Vagina (tissue), 2 donors: ENCODE measurements around the gene TTC17. TPM values are rescaled to one million over a fixed set of nuclear protein-coding genes. Genes with fewer than 3 reads are reported as not detected.
"Not testable (repeated sequence)": the region's sequence is repeated elsewhere in the genome, so short reads cannot be mapped to it uniquely, and the experiment has no call there.

Source experiments
- DNase-seq, 2 donors: peaks; one replicate each; pipeline ENCODE4 v3.0.0-alpha.2; 2017; ENCODE audit errors: extremely low spot score in 2 of 2
- H3K27ac ChIP-seq: fragments of 200-600 bp; sonication (generic); one replicate; pipeline ENCODE4 v1.5.1; 2019
- H3K27me3 ChIP-seq: fragments of 200-600 bp; sonication (generic); one replicate; pipeline ENCODE4 v1.5.1; 2019
- H3K36me3 ChIP-seq, 2 donors: fragments of 200-600 bp; sonication (generic); one replicate each; pipeline ENCODE4 v1.5.1; 2017 to 2019
- H3K4me1 ChIP-seq: fragments of 200-600 bp; sonication (generic); one replicate; pipeline ENCODE4 v1.5.1; 2019
- H3K4me3 ChIP-seq, 2 donors: fragments of 200-600 bp; sonication (generic); 1 replicate in 1 of 2; 2 replicates in 1 of 2; pipeline ENCODE4 v1.5.1; 2016 to 2019
- H3K9me3 ChIP-seq: fragments of 200-600 bp; sonication (generic); one replicate; pipeline ENCODE4 v1.5.1; 2019
- CTCF ChIP-seq, 3 experiments: fragments of 450-650 bp in 2 of 3; fragments of 200-600 bp in 1 of 3; sonication (generic) in 1 of 3; IDR thresholded peaks; one replicate each; pipeline ENCODE4 v1.5.1; 2017 to 2019; ENCODE audit warnings: antibody characterized with exemption in 3 of 3, mild to moderate bottlenecking in 2 of 3, moderate library complexity in 2 of 3
- POLR2A ChIP-seq, 2 donors: fragments of 450-650 bp; IDR thresholded peaks; one replicate each; pipeline ENCODE4 v1.6.1; 2017; ENCODE audit warnings: antibody characterized with exemption in 2 of 2, mild to moderate bottlenecking in 2 of 2, moderate library complexity in 2 of 2
- POLR2AphosphoS5 ChIP-seq, 2 donors: sonication (generic); formaldehyde crosslinking; IDR thresholded peaks; one replicate each; pipeline ENCODE4 v1.9.0; 2017; ENCODE audit warnings: antibody characterized with exemption in 2 of 2, mild to moderate bottlenecking in 2 of 2, low read depth in 1 of 2; ENCODE audit not compliant: insufficient read depth in 1 of 2
- intact Hi-C: fragments of 100-400 bp; cut with DNase I; formaldehyde crosslinking; loops from one replicate; pipeline ENCODE4 v1.15.1; 2023
- total RNA-seq: library from RNA; depleted of rRNA; stranded (reverse); fragments of >200 nt; gene quantifications from one replicate; pipeline ENCODE4 v1.2.3, GENCODE V29; 2016

Gene TTC17
- total RNA-seq, 1 donor from 2014 or later, result 89.9 TPM

GRCh38 chr11:43396617-43397016 lies 37.9 kb downstream of the TTC17 start:
- Histone ChIP-seq H3K36me3 (peaks cover 0 to 64% of the 10 kb centered on the region in 2 donors), H3K9me3 (no peaks in the 10 kb centered on the region), H3K4me1 (no peaks in the 10 kb centered on the region), H3K4me3 (no peak overlapping the region), H3K27me3 (no peaks in the 10 kb centered on the region), H3K27ac (no peak overlapping the region)
- DNase-seq, result no peak
- intact Hi-C loops, result no loop called here
- TF ChIP-seq POLR2AphosphoS5 (IDR thresholded peaks at IDR 0.05; ENCODE audit: insufficient read depth in 1 of 2, low read depth in 1 of 2), result no peak
- TF ChIP-seq POLR2A (IDR thresholded peaks at IDR 0.05), result no peak

- intact Hi-C loops, result no loop called here
- Histone ChIP-seq H3K36me3 (peaks cover 0 to 64% of the 10 kb centered on the region in 2 donors), H3K4me3 (no peak overlapping the region), H3K4me1 (no peaks in the 10 kb centered on the region), H3K9me3 (no peaks in the 10 kb centered on the region), H3K27me3 (no peaks in the 10 kb centered on the region), H3K27ac (no peak overlapping the region)
- TF ChIP-seq POLR2AphosphoS5 (IDR thresholded peaks at IDR 0.05; ENCODE audit: insufficient read depth in 1 of 2, low read depth in 1 of 2) (no peak), CTCF (IDR thresholded peaks at IDR 0.05) (no peak), POLR2A (IDR thresholded peaks at IDR 0.05) (no peak)
- no peak for DNase-seq
Measured at GRCh38 chr11:43397251-43397650, 38.5 kb downstream of the TTC17 start.

- no peak for DNase-seq
- no peak overlapping the region for H3K4me3 ChIP-seq
- TF ChIP-seq CTCF (IDR thresholded peaks at IDR 0.05) (no peak), POLR2AphosphoS5 (IDR thresholded peaks at IDR 0.05; ENCODE audit: insufficient read depth in 1 of 2, low read depth in 1 of 2) (no peak), POLR2A (IDR thresholded peaks at IDR 0.05) (no peak)
- no peaks in the 10 kb centered on the region for H3K27me3 ChIP-seq
- H3K36me3 ChIP-seq, result peaks cover 0 to 62% of the 10 kb centered on the region in 2 donors
- H3K4me1 ChIP-seq, result no peaks in the 10 kb centered on the region
- H3K9me3 ChIP-seq, result no peaks in the 10 kb centered on the region
- intact Hi-C loops, result no loop called here
- H3K27ac ChIP-seq, result no peak overlapping the region
Measured at GRCh38 chr11:43399983-43400630, 41.4 kb downstream of the TTC17 start.

GRCh38 chr11:43401252-43401651 lies 42.5 kb downstream of the TTC17 start:
- Histone ChIP-seq H3K4me3 (no peak overlapping the region), H3K4me1 (no peaks in the 10 kb centered on the region), H3K9me3 (no peaks in the 10 kb centered on the region), H3K36me3 (peaks cover 0 to 68% of the 10 kb centered on the region in 2 donors), H3K27ac (no peak overlapping the region), H3K27me3 (no peaks in the 10 kb centered on the region)
- intact Hi-C loops, result no loop called here
- no peak for TF ChIP-seq POLR2AphosphoS5 (IDR thresholded peaks at IDR 0.05; ENCODE audit: insufficient read depth in 1 of 2, low read depth in 1 of 2)
- TF ChIP-seq POLR2A (IDR thresholded peaks at IDR 0.05), result no peak
- no peak for DNase-seq

GRCh38 chr11:43401811-43402210 lies 43.1 kb downstream of the TTC17 start:
- H3K4me1 ChIP-seq, H3K9me3 ChIP-seq, H3K27ac ChIP-seq, intact Hi-C loops, H3K4me3 ChIP-seq, H3K27me3 ChIP-seq, DNase-seq: not testable (repeated sequence)
- H3K36me3 ChIP-seq, result peaks cover 0 to 73% of the 10 kb centered on the region in 2 donors

- Histone ChIP-seq H3K27me3 (no peaks in the 10 kb centered on the region), H3K4me3 (no peak overlapping the region), H3K9me3 (no peaks in the 10 kb centered on the region), H3K4me1 (no peaks in the 10 kb centered on the region), H3K36me3 (peaks cover 2 to 75% of the 10 kb centered on the region in 2 donors), H3K27ac (no peak overlapping the region)
- intact Hi-C loops, result no loop called here
- DNase-seq, result no peak
- TF ChIP-seq POLR2AphosphoS5 (IDR thresholded peaks at IDR 0.05; ENCODE audit: insufficient read depth in 1 of 2, low read depth in 1 of 2) (no peak), POLR2A (IDR thresholded peaks at IDR 0.05) (no peak), CTCF (IDR thresholded peaks at IDR 0.05) (no peak)
Measured at GRCh38 chr11:43403357-43404231, 44.9 kb downstream of the TTC17 start.
